ENCODE measurements around the gene ARL4A. TPM values are rescaled to one million over a fixed set of nuclear protein-coding genes. Genes with fewer than 3 reads are reported as not detected.

Gene ARL4A
- total and polyA plus RNA-seq, 2 of the 8 experiments (the other 6 are each of a cell fraction or from before 2014, with no cell fraction given), result 14.5 to 29.2 TPM

- H3K4me1 ChIP-seq (replicated peaks in 1 of 4; ENCODE audit: control insufficient read depth in 3 of 4, insufficient read depth in 4 of 4, low read length in 3 of 4), result peaks cover 0 to 7% (median 3%) of the 10 kb centered on the region in 4 experiments; a peak in 4 of 7 replicates
- H3K9ac ChIP-seq (replicated peaks in 1 of 4; ENCODE audit: extremely low read depth in 1 of 4, low read depth in 3 of 4, low read length in 3 of 4), result peak overlapping the region; percentile 38 to 60 (median 50); a peak in 6 of 7 replicates
- H3K79me1 ChIP-seq (ENCODE audit: low read depth, low read length), result no peaks in the 10 kb centered on the region
- H3K27ac ChIP-seq (ENCODE audit: low read depth, low read length), result no peak overlapping the region
- peaks cover 0 to 50% of the 10 kb centered on the region in 2 experiments; a peak in 3 of 4 replicates for H3K79me2 ChIP-seq (ENCODE audit: control insufficient read depth in 1 of 2, insufficient read depth in 2 of 2, low read length in 2 of 2)
- H4K8ac ChIP-seq (ENCODE audit: extremely low read depth, insufficient read depth, low read length), result no peak overlapping the region
- 12% methylated on average over 12 of the region's 12 CpGs; no CpG with 5 or more reads in 1 of the 2 experiments for WGBS, 2 experiments (ENCODE audit: extremely low coverage in 1 of 2, insufficient coverage in 1 of 2, insufficient read length in 1 of 2, insufficient replicate concordance in 2 of 2, low coverage in 1 of 2, low lambda C conversion rate in 2 of 2, missing lambda C conversion rate in 1 of 2)
- H3K4ac ChIP-seq (replicated peaks; ENCODE audit: insufficient read length, low read depth, low read length), result no peak overlapping the region
- H2BK15ac ChIP-seq (ENCODE audit: low read length), result no peak overlapping the region
- H4K5ac ChIP-seq (ENCODE audit: insufficient read length, low read depth, low read length), result no peak overlapping the region
- no peaks in the 10 kb centered on the region; a peak in 1 of 7 replicates for H3K27me3 ChIP-seq (replicated peaks in 1 of 4; ENCODE audit: control insufficient read depth in 3 of 4, extremely low read depth in 1 of 4, insufficient read depth in 3 of 4, low read length in 3 of 4)
- ChIA-PET POLR2A (ENCODE audit: partially characterized antibody) (interaction anchor here (0.8 to 2.7 kb wide), 8 partner anchors 8 to 428 kb away, joined by 3 to 10 read pairs (median 4); no protein-coding TSS in a partner anchor), CTCF (ENCODE audit: partially characterized antibody) (interaction anchor here (0.7 to 10.0 kb wide), 36 partner anchors 8 to 593 kb away, joined by 3 to 82 read pairs (median 5); no protein-coding TSS in a partner anchor)
- no peak overlapping the region for H2BK12ac ChIP-seq (ENCODE audit: low read depth, low read length)
- no peak overlapping the region for H2BK20ac ChIP-seq (ENCODE audit: low read length)
- H3K36me3 ChIP-seq (ENCODE audit: control insufficient read depth in 2 of 4, insufficient read depth in 4 of 4, low read length in 3 of 4), result no peaks in the 10 kb centered on the region; a peak in 1 of 8 replicates
- TF ChIP-seq CBX8 (IDR thresholded peaks at IDR 0.05; ENCODE audit: borderline replicate concordance, low read depth, low read length), result no peak
- TF ChIP-seq KDM1A (IDR thresholded peaks at IDR 0.05; ENCODE audit: borderline replicate concordance, low read length), result no peak
- TF ChIP-seq PHF8 (conservative IDR thresholded peaks at IDR 0.05; ENCODE audit: low read depth, low read length), result peak; percentile 47; the same call in 1 of the 2 replicates
- peak; percentile 27; the same call in 1 of the 2 replicates for TF ChIP-seq MAFK (IDR thresholded peaks at IDR 0.05; ENCODE audit: low read depth, low read length)
- H3K4me2 ChIP-seq (ENCODE audit: insufficient read depth in 1 of 2, low read depth in 2 of 2, low read length in 2 of 2), result peak overlapping the region; percentile 49 to 92
- H3K9me3 ChIP-seq (ENCODE audit: insufficient read depth in 2 of 2, low read depth in 1 of 2, low read length in 1 of 2), result no peaks in the 10 kb centered on the region
- no peak overlapping the region for H2AK5ac ChIP-seq (ENCODE audit: low read depth, low read length)
- H3K23me2 ChIP-seq (ENCODE audit: low read depth, low read length), result no peaks in the 10 kb centered on the region; the same call in 1 of the 2 replicates
- H3K4me3 ChIP-seq (ENCODE audit: extremely low read depth in 1 of 4, insufficient read depth in 2 of 4, low read depth in 3 of 4, low read length in 4 of 4), result peak overlapping the region; percentile 47 to 95 (median 88)
- H2BK5ac ChIP-seq (ENCODE audit: low read depth, low read length), result no peak overlapping the region
- H3K56ac ChIP-seq (replicated peaks; ENCODE audit: insufficient read length, low read depth, low read length), result peak overlapping the region; percentile 6
- no peak for FAIRE-seq
- H3K23ac ChIP-seq (ENCODE audit: insufficient read length), result no peak overlapping the region
- H3K18ac ChIP-seq (ENCODE audit: extremely low read depth, low read length), result no peak overlapping the region
- H4K91ac ChIP-seq (replicated peaks; ENCODE audit: insufficient read length, low read length), result no peak overlapping the region
- H4K20me1 ChIP-seq (replicated peaks in 1 of 2; ENCODE audit: control insufficient read depth in 1 of 2, insufficient read depth in 2 of 2, low read length in 2 of 2), result no peaks in the 10 kb centered on the region
- no peak overlapping the region for H2AFZ ChIP-seq (ENCODE audit: low read length)
- DNase-seq (ENCODE audit: low read depth in 1 of 2, low spot score in 2 of 2), result no peak
- no peak overlapping the region for H3K14ac ChIP-seq (ENCODE audit: insufficient read length)
- H2BK120ac ChIP-seq (replicated peaks; ENCODE audit: low read depth, low read length), result no peak overlapping the region
Observed at GRCh38 chr7:12687718-12688171, 312 bp downstream of the ARL4A start.

Measured in H1 (cell line).